ENCODE data around the gene MID1.

GRCh38 chrX:10486373-10486772 lies 134.0 kb downstream of the MID1 start:
- TF ChIP-seq CTCF (IDR thresholded peaks at IDR 0.05) (no peak), POLR2A (IDR thresholded peaks at IDR 0.05) (no peak), POLR2AphosphoS5 (IDR thresholded peaks at IDR 0.05) (no peak)

All from prostate gland (tissue), 2 donors.